Peyer's patch (tissue), 4 donors: ENCODE results near the gene CTNNBL1. TPM values are rescaled to one million over a fixed set of nuclear protein-coding genes. Genes with fewer than 3 reads are reported as not detected.

ENCODE experiments used
- DNase-seq, 3 donors: peaks; one replicate each; pipeline ENCODE4 v3.0.0-alpha.2; 2017 to 2019
- H3K27ac ChIP-seq, 4 donors: fragments of 200-600 bp; sonication (generic); one replicate each; pipeline ENCODE4 v1.5.1; 2016 to 2019
- H3K27me3 ChIP-seq, 2 donors: fragments of 200-600 bp; sonication (generic); one replicate each; pipeline ENCODE4 v1.5.1; 2019
- H3K36me3 ChIP-seq, 3 donors: fragments of 200-600 bp; sonication (generic); one replicate each; pipeline ENCODE4 v1.5.1; 2016 to 2019
- H3K4me1 ChIP-seq, 4 donors: fragments of 200-600 bp; sonication (generic); one replicate each; pipeline ENCODE4 v1.5.1; 2016 to 2019
- H3K4me3 ChIP-seq, 4 donors: fragments of 200-600 bp; sonication (generic); 1 replicate in 3 of 4; 2 replicates in 1 of 4; pipeline ENCODE4 v1.5.1; 2016 to 2019; ENCODE audit warnings: mild to moderate bottlenecking in 1 of 4
- H3K9me3 ChIP-seq, 4 donors: fragments of 200-600 bp; sonication (generic); one replicate each; pipeline ENCODE4 v1.5.1; 2016 to 2019; ENCODE audit warnings: mild to moderate bottlenecking in 1 of 4
- POLR2A ChIP-seq, 2 donors: fragments of 450-650 bp; IDR thresholded peaks; one replicate each; pipeline ENCODE4 v1.5.1; 2017; ENCODE audit warnings: antibody characterized with exemption in 2 of 2, mild to moderate bottlenecking in 2 of 2, moderate library complexity in 2 of 2
- total RNA-seq, 4 donors: library from RNA; depleted of rRNA; stranded (reverse); fragments of >200 nt; gene quantifications; one replicate each; pipeline ENCODE4 v1.1.0, GENCODE V29; 2016
- TF ChIP-seq, protein P1 (sequence below), 6 experiments: fragments of 450-650 bp in 4 of 6; fragments of 200-600 bp in 2 of 6; sonication (generic) in 1 of 6; IDR thresholded peaks; one replicate each; pipeline ENCODE4 v1.5.1; 2017 to 2019; ENCODE audit warnings: antibody characterized with exemption in 6 of 6, mild to moderate bottlenecking in 3 of 6, moderate library complexity in 1 of 6

Gene CTNNBL1
- total RNA-seq, 4 donors from 2014 or later, result 16.3 to 30.2 (median 23.6) TPM

DNA sequence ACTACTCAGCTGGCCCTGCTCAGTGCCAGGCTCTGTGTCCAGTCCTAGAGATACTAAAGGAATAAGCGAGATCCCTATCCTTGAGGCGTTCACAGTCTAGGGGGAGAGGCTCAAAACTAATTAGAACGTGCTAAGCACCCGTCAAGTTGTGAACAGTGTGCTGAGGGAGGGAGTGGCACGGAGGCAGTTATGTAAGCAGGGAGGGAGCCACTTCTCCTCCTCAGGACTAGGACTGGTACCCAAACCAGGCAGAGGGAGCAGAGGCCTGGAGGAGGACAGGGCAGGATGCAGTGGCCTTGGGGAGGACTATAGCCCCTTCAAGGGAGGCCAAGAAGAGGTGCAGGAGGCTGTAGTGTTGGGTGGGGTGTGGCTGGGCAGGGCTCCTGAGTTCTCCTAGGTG lies 169.5 kb downstream of the CTNNBL1 start:
- H3K27me3 ChIP-seq, result no peaks in the 10 kb centered on the region
- H3K4me1 ChIP-seq, result no peaks in the 10 kb centered on the region
- H3K9me3 ChIP-seq, result no peaks in the 10 kb centered on the region
- H3K27ac ChIP-seq, result no peak overlapping the region
- peaks cover 0 to 67% (median 0%) of the 10 kb centered on the region in 3 donors for H3K36me3 ChIP-seq
- no peak for DNase-seq
- H3K4me3 ChIP-seq, result no peak overlapping the region
- TF ChIP-seq POLR2A (IDR thresholded peaks at IDR 0.05), result no peak
- TF ChIP-seq, protein P1, sequence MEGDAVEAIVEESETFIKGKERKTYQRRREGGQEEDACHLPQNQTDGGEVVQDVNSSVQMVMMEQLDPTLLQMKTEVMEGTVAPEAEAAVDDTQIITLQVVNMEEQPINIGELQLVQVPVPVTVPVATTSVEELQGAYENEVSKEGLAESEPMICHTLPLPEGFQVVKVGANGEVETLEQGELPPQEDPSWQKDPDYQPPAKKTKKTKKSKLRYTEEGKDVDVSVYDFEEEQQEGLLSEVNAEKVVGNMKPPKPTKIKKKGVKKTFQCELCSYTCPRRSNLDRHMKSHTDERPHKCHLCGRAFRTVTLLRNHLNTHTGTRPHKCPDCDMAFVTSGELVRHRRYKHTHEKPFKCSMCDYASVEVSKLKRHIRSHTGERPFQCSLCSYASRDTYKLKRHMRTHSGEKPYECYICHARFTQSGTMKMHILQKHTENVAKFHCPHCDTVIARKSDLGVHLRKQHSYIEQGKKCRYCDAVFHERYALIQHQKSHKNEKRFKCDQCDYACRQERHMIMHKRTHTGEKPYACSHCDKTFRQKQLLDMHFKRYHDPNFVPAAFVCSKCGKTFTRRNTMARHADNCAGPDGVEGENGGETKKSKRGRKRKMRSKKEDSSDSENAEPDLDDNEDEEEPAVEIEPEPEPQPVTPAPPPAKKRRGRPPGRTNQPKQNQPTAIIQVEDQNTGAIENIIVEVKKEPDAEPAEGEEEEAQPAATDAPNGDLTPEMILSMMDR (IDR thresholded peaks at IDR 0.05), result no peak

DNA sequence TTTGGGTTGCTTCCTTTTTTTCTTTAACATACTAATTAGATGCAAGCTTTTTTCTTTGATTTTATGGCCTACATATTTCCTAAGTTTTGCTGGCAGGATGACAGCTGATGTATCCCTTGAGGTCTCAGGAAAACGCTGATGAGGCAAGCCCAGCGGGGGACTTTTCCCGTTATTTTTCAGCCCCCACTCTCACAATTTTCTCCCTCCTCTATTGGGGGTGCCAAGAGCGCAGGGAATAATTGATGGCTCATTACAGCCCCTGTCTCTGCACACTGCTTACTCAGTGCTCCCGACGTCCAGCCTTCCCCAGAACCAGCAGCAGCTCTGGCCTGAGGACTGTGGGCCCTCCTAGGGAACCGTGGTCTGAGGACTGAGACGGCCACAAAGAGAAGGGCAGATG lies 170.5 kb downstream of the CTNNBL1 start:
- Histone ChIP-seq H3K9me3 (no peaks in the 10 kb centered on the region), H3K36me3 (peaks cover 0 to 70% (median 0%) of the 10 kb centered on the region in 3 donors), H3K4me1 (no peaks in the 10 kb centered on the region), H3K4me3 (no peak overlapping the region), H3K27me3 (no peaks in the 10 kb centered on the region), H3K27ac (no peak overlapping the region)
- DNase-seq, result no peak
- TF ChIP-seq POLR2A (IDR thresholded peaks at IDR 0.05), result no peak
- TF ChIP-seq, protein P1 (IDR thresholded peaks at IDR 0.05), result no peak

DNA sequence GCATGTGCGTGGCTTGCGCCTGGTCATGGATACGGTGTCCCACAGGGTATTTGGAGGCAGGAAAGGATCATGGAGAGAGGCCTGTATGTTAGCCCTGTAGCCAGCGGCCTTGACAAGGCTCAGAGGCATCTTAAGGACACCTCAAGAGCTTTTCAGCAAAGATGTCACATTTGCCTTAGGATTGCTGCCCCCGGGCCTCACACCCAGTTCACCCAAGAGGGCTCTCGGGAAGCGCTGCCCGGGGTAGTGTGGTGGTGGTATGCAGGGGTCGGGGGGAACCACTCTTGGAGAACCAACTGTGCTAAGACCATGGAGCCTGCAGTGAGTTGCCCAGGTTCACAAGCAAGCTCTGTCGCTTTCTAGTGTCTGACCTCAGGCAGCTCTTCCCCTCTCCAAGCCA lies 172.2 kb downstream of the CTNNBL1 start:
- Histone ChIP-seq H3K9me3 (no peaks in the 10 kb centered on the region), H3K4me3 (no peak overlapping the region), H3K36me3 (peaks cover 0 to 64% (median 0%) of the 10 kb centered on the region in 3 donors), H3K4me1 (no peaks in the 10 kb centered on the region), H3K27me3 (no peaks in the 10 kb centered on the region), H3K27ac (no peak overlapping the region)
- TF ChIP-seq, protein P1 (IDR thresholded peaks at IDR 0.05), result no peak
- no peak for TF ChIP-seq POLR2A (IDR thresholded peaks at IDR 0.05)
- DNase-seq, result no peak

DNA sequence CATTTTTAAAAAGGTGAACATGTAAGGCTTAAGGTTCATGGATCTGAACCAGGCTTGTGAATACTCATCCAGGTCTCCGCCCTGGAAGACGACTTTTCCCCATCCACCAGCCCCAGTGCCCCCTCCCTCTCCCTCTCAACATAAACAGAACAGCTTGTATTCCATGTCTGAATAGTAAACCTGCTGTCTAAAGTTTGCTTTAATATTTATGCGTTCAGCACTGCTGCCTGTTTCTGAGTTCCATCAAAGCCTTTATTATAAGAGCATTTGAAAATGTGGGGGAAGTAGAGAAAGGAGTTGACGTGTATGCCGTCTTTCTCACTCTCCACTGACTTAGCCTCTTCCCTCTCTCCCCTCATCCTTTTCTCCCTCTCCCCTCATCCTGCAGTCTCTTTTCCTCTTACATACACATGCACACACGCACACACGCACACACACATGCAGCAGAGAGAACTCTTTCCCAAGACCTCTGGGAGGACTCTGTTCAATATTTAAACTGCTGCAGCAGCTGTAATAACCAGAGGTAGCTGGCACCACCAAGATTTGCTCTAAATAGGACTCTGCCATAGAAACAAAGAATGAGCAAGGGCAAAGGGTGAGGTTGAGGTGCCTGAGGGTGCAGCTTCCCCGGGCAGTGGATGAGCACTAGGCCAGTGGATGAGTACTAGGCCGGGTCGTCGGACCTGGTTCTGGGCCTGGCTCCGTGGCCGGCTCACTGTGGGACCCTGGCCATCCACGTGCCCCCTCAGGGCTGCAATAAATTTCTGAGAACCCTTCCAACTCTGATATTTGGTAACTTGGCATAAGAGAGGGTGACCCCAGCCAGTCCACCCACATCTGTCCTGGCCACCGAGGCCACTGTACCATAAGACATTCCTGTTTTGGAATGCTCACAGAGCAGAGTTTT lies 173.7 kb downstream of the CTNNBL1 start:
- Histone ChIP-seq H3K27me3 (no peaks in the 10 kb centered on the region), H3K36me3 (peaks cover 0 to 62% (median 0%) of the 10 kb centered on the region in 3 donors), H3K27ac (no peak overlapping the region), H3K9me3 (no peaks in the 10 kb centered on the region), H3K4me3 (no peak overlapping the region), H3K4me1 (no peaks in the 10 kb centered on the region)
- DNase-seq, result peak in 1 of 3 donors; percentile 8
- TF ChIP-seq POLR2A (IDR thresholded peaks at IDR 0.05), result no peak
- TF ChIP-seq, protein P1 (IDR thresholded peaks at IDR 0.05), result no peak

DNA sequence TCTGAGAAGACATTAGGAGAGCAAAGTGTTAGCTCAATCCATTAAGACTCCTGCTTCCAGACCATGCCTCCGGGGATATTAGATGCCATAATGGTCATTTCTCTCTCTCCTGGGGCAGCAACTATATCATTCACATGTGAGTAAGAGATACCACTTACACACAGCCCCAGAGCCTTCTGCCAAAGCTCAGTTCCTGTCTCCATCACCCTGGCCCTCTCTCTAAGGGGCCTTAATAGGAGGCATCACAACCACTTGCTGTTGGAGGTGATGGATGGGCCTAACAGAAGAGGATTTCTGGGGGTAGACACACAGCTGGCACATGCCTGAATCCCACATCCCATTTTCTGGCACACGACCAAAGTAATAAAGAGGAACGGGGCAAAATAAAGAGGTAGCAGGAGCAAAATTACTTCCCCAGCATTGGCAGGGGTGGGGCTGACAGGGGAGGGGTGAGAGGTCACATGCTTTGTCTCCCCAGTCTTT lies 175.1 kb downstream of the CTNNBL1 start:
- Histone ChIP-seq H3K4me3 (no peak overlapping the region), H3K9me3 (no peaks in the 10 kb centered on the region), H3K27me3 (no peaks in the 10 kb centered on the region), H3K4me1 (no peaks in the 10 kb centered on the region), H3K36me3 (peaks cover 0 to 62% (median 0%) of the 10 kb centered on the region in 3 donors), H3K27ac (no peak overlapping the region)
- peak in 1 of 3 donors; percentile 10 for DNase-seq
- TF ChIP-seq, protein P1 (IDR thresholded peaks at IDR 0.05), result no peak
- no peak for TF ChIP-seq POLR2A (IDR thresholded peaks at IDR 0.05)
